T-helper 2 cell treated with Interferon-gamma antibody and Interleukin-4, amounts not matched to agents 100 ng/mL and 5 ng/mL, for 36 hours (primary cell): ENCODE data around the gene MYD88. TPM values are rescaled to one million over a fixed set of nuclear protein-coding genes. Genes with fewer than 3 reads are reported as not detected.

Source experiments
- intact Hi-C: fragments of 100-400 bp; cut with micrococcal nuclease; formaldehyde crosslinking; loops from one replicate; pipeline ENCODE4 v1.15.1; 2023
- total RNA-seq: library from RNA; stranded (reverse); gene quantifications from 2 replicates; pipeline ENCODE4 v1.2.3, GENCODE V29; 2022

The MYD88 gene
- total RNA-seq, 1 donor from 2014 or later = 77.4 TPM

GRCh38 chr3:38160704-38161103 is 22.2 kb downstream of the MYD88 start:
- intact Hi-C loops = loop anchor here (10.0 kb wide), 1 partner anchor 1244 kb away; the partner anchor contains the start of gene RPSA

GRCh38 chr3:38163117-38163840 is 24.8 kb downstream of the MYD88 start:
- intact Hi-C loops = loop anchor here (10.0 kb wide), 1 partner anchor 1242 kb away; the partner anchor contains the start of gene RPSA

GRCh38 chr3:38163841-38164642 is 25.6 kb downstream of the MYD88 start:
- intact Hi-C loops = loop anchor here (2.0 to 10.0 kb wide), 3 partner anchors 41 to 1241 kb away; partner anchors contain the start of genes EPM2AIP1, MLH1 and RPSA

GRCh38 chr3:38164643-38164951 is 26.1 kb downstream of the MYD88 start:
- intact Hi-C loops = loop anchor here (2.0 to 10.0 kb wide), 3 partner anchors 40 to 1240 kb away; partner anchors contain the start of genes EPM2AIP1, MLH1 and RPSA

- intact Hi-C loops = loop anchor here (1.0 to 10.0 kb wide), 7 partner anchors 13 to 1240 kb away; partner anchors contain the start of genes ACAA1, EPM2AIP1, MLH1 and RPSA
These were observed 26.7 kb downstream of the MYD88 start, which contains the start of gene OXSR1 for GRCh38 chr3:38164952-38165721. OXSR1 (plus strand) TSS chr3:38165537; CDS start chr3:38165877, 340 bp downstream.

- intact Hi-C loops = loop anchor here (1.0 to 10.0 kb wide), 7 partner anchors 14 to 1239 kb away; partner anchors contain the start of genes ACAA1, EPM2AIP1, MLH1 and RPSA
These were observed 27.4 kb downstream of the MYD88 start for GRCh38 chr3:38165722-38166387.

- intact Hi-C loops = loop anchor here (10.0 kb wide), 1 partner anchor 1237 kb away; the partner anchor contains the start of gene RPSA
These were observed 29.1 kb downstream of the MYD88 start for GRCh38 chr3:38167591-38167990.

- intact Hi-C loops = loop anchor here (10.0 kb wide), 1 partner anchor 1236 kb away; the partner anchor contains the start of gene RPSA
These were observed 29.9 kb downstream of the MYD88 start for GRCh38 chr3:38168151-38169026.

- intact Hi-C loops = loop anchor here (10.0 kb wide), 1 partner anchor 1236 kb away; the partner anchor contains the start of gene RPSA
These were observed 30.5 kb downstream of the MYD88 start for GRCh38 chr3:38169027-38169317.

GRCh38 chr3:38170722-38171121 is 32.3 kb downstream of the MYD88 start:
- intact Hi-C loops = no loop called here

- intact Hi-C loops = no loop called here
These were observed 33.2 kb downstream of the MYD88 start for GRCh38 chr3:38171622-38172021.

- intact Hi-C loops = no loop called here
These were observed 35.5 kb downstream of the MYD88 start for GRCh38 chr3:38173834-38174418.

GRCh38 chr3:38177181-38177580 is 38.7 kb downstream of the MYD88 start:
- intact Hi-C loops = no loop called here

GRCh38 chr3:38186781-38187180 is 48.3 kb downstream of the MYD88 start:
- intact Hi-C loops = no loop called here

- intact Hi-C loops = loop anchor here (2.0 kb wide), 1 partner anchor 54 kb away; the partner anchor contains the start of gene ACAA1
These were observed 52.0 kb downstream of the MYD88 start for GRCh38 chr3:38190481-38190881.
